ENCODE data around the gene GMEB2.

GRCh38 chr20:63580796-63581461, 46.0 kb downstream of the GMEB2 start:
- TF ChIP-seq CTCF (IDR thresholded peaks at IDR 0.05), result peak in 3 of 6 experiments; percentile 16 to 22 (median 19)
- TF ChIP-seq EP300 (IDR thresholded peaks at IDR 0.05), result no peak
- TF ChIP-seq POLR2A (IDR thresholded peaks at IDR 0.05), result no peak
- TF ChIP-seq POLR2AphosphoS5 (IDR thresholded peaks at IDR 0.05), result no peak
